Measurements from ENCODE around the gene BEST2. TPM values are rescaled to one million over a fixed set of nuclear protein-coding genes. Genes with fewer than 3 reads are reported as not detected.
A peak's percentile ranks its signal among the peaks of the same experiment; 100 is the strongest.

BEST2 gene

GRCh38 chr19:12806242-12807081, 54.9 kb downstream of the BEST2 start, which contains the start of gene RNASEH2A:
RNASEH2A (plus strand) TSS chr19:12806584; CDS start chr19:12806674, 90 bp downstream.
- peaks cover 8% of the 10 kb centered on the region for H3K79me1 ChIP-seq (replicated peaks; ENCODE audit: low read length, poor library complexity, severe bottlenecking)
- H2BK5ac ChIP-seq (ENCODE audit: low read depth, low read length, poor library complexity, severe bottlenecking) = no peak within 1 kb of the TSS
- WGBS = 6% methylated on average over 55 of the region's 66 CpGs
- peak within 1 kb of the TSS; percentile 75 to 82 for H3K4me3 ChIP-seq (ENCODE audit: insufficient read depth in 1 of 2, low read depth in 1 of 2, low read length in 2 of 2)
- no peak within 1 kb of the TSS for H3K27ac ChIP-seq (ENCODE audit: low read length, poor library complexity, severe bottlenecking)
- no peaks in the 10 kb centered on the region for H3K27me3 ChIP-seq (ENCODE audit: control insufficient read depth in 1 of 2, insufficient read depth in 1 of 2, low read length in 2 of 2)
- H2BK15ac ChIP-seq (ENCODE audit: low read depth, poor library complexity, severe bottlenecking) = no peak within 1 kb of the TSS
- peaks cover 0 to 10% of the 10 kb centered on the region in 2 experiments for H3K36me3 ChIP-seq (ENCODE audit: control insufficient read depth in 1 of 2, insufficient read depth in 2 of 2, low read depth in 1 of 2, low read length in 2 of 2)
- no peaks in the 10 kb centered on the region for H3K9me3 ChIP-seq (ENCODE audit: control insufficient read depth, low read length)
- peaks cover 20% of the 10 kb centered on the region for H3K4me1 ChIP-seq (ENCODE audit: control insufficient read depth, insufficient read depth, low read depth, low read length)
- peak within 1 kb of the TSS; percentile 74 for H2AFZ ChIP-seq (ENCODE audit: low read depth, low read length)
- H3K18ac ChIP-seq (ENCODE audit: low read depth in 1 of 2, low read length in 2 of 2) = peak within 1 kb of the TSS; percentile 61
- peak within 1 kb of the TSS; percentile 79 for H3K9ac ChIP-seq (ENCODE audit: low read length)
- H3K4ac ChIP-seq (ENCODE audit: low read depth in 1 of 2, low read length in 2 of 2) = peak within 1 kb of the TSS; percentile 18 to 19
- H4K8ac ChIP-seq (ENCODE audit: low read length) = peak within 1 kb of the TSS; percentile 99
- peak within 1 kb of the TSS; percentile 81 for H2BK120ac ChIP-seq (ENCODE audit: low read depth, low read length)
- H3K23ac ChIP-seq (ENCODE audit: low read length in 2 of 2) = peak within 1 kb of the TSS in 1 of 2 experiments; percentile 29
- peak within 1 kb of the TSS; percentile 13 for H2AK5ac ChIP-seq (ENCODE audit: low read length, severe bottlenecking)
- peak within 1 kb of the TSS; percentile 87 for H4K91ac ChIP-seq (ENCODE audit: low read length)
- H2BK12ac ChIP-seq (ENCODE audit: low read length in 2 of 2) = no peak within 1 kb of the TSS
- H3K14ac ChIP-seq (ENCODE audit: low read length in 2 of 2) = peak within 1 kb of the TSS in 1 of 2 experiments; percentile 57
- DNase-seq = peak; percentile 91
- H3K4me2 ChIP-seq (ENCODE audit: low read length, poor library complexity, severe bottlenecking) = peak within 1 kb of the TSS; percentile 85

Small RNAs within 50 kb of the gene (small RNA-seq; reads per million reads assigned to genes)
- gene MIR5684 (ENCODE audit: low read depth) (not detected), gene SNORD41 (ENCODE audit: low read depth) (9.5 reads per million, percentile 77 among the genes with 10 or more reads in this experiment)

All from mesenchymal stem cell (in vitro differentiated cells and primary cell).